Measurements from ENCODE around the gene KPNA2. TPM values are rescaled to one million over a fixed set of nuclear protein-coding genes. Genes with fewer than 3 reads are reported as not detected.
"Not testable (repeated sequence)": the region's sequence is repeated elsewhere in the genome, so short reads cannot be mapped to it uniquely, and the experiment has no call there.

The KPNA2 gene
- total RNA-seq, 1 donor = 229 TPM

GRCh38 chr17:68047153-68047846 lies 11.8 kb downstream of the KPNA2 start:
- TF ChIP-seq CTCF (IDR thresholded peaks at IDR 0.05; ENCODE audit: insufficient read depth, low read depth, low read length) = no peak
- H3K4me3 ChIP-seq (ENCODE audit: low read depth, low read length) = no peak overlapping the region
- no peak for DNase-seq (ENCODE audit: low read depth)

GRCh38 chr17:68047890-68048542 lies 12.5 kb downstream of the KPNA2 start:
- peak; percentile 72 for DNase-seq (ENCODE audit: low read depth)
- H3K4me3 ChIP-seq (ENCODE audit: low read depth, low read length) = not testable (repeated sequence)

- TF ChIP-seq CTCF (IDR thresholded peaks at IDR 0.05; ENCODE audit: insufficient read depth, low read depth, low read length) = no peak
- no peak for DNase-seq (ENCODE audit: low read depth)
- H3K4me3 ChIP-seq (ENCODE audit: low read depth, low read length) = no peak overlapping the region
Measured at GRCh38 chr17:68048996-68049395, 13.5 kb downstream of the KPNA2 start.

GRCh38 chr17:68049812-68050437 lies 14.4 kb downstream of the KPNA2 start:
- DNase-seq (ENCODE audit: low read depth); H3K4me3 ChIP-seq (ENCODE audit: low read depth, low read length): not testable (repeated sequence)

- not testable (repeated sequence) for H3K4me3 ChIP-seq (ENCODE audit: low read depth, low read length); DNase-seq (ENCODE audit: low read depth)
Measured at GRCh38 chr17:68051321-68052312, 16.1 kb downstream of the KPNA2 start.

- H3K4me3 ChIP-seq (ENCODE audit: low read depth, low read length) = no peak overlapping the region
- TF ChIP-seq CTCF (IDR thresholded peaks at IDR 0.05; ENCODE audit: insufficient read depth, low read depth, low read length) = no peak
- no peak for DNase-seq (ENCODE audit: low read depth)
Measured at GRCh38 chr17:68052810-68053209, 17.3 kb downstream of the KPNA2 start.

GRCh38 chr17:68053231-68054013 lies 17.9 kb downstream of the KPNA2 start:
- peak; percentile 93 for DNase-seq (ENCODE audit: low read depth)
- H3K4me3 ChIP-seq (ENCODE audit: low read depth, low read length) = no peak overlapping the region
- no peak for TF ChIP-seq CTCF (IDR thresholded peaks at IDR 0.05; ENCODE audit: insufficient read depth, low read depth, low read length)
